GM18519 (cell line): ENCODE data around the gene SLC17A4.

Experiments used
- ATAC-seq: cut with Tn5 transposase; IDR thresholded peaks from one replicate; pipeline ENCODE4 v1.9.1; 2021; ENCODE audit warnings: mild to moderate bottlenecking, moderate library complexity; ENCODE audit not compliant: unreplicated experiment, low FRiP score

Gene SLC17A4

GRCh38 chr6:25754535-25754934 is at the start of gene SLC17A4:
Gene SLC17A4 (plus strand): TSS chr6:25754742. CDS start chr6:25761963, 7,221 bp downstream.
- ATAC-seq = no peak

- ATAC-seq = no peak
These were observed 48.1 kb upstream of the SLC17A4 start for GRCh38 chr6:25706314-25707014.

- ATAC-seq = no peak
These were observed 44.8 kb upstream of the SLC17A4 start for GRCh38 chr6:25709761-25710160.

- ATAC-seq = no peak
These were observed 44.3 kb upstream of the SLC17A4 start for GRCh38 chr6:25710287-25710686.

GRCh38 chr6:25713824-25714223 is 40.7 kb upstream of the SLC17A4 start:
- no peak for ATAC-seq

- no peak for ATAC-seq
These were observed 39.8 kb upstream of the SLC17A4 start for GRCh38 chr6:25714765-25715164.

GRCh38 chr6:25715794-25716193 is 38.7 kb upstream of the SLC17A4 start:
- no peak for ATAC-seq

GRCh38 chr6:25717866-25718740 is 36.4 kb upstream of the SLC17A4 start:
- ATAC-seq = no peak

GRCh38 chr6:25726122-25726911 is 28.2 kb upstream of the SLC17A4 start:
- ATAC-seq = no peak

GRCh38 chr6:25727028-25727427 is 27.5 kb upstream of the SLC17A4 start:
- ATAC-seq = no peak

- no peak for ATAC-seq
These were observed 23.6 kb upstream of the SLC17A4 start for GRCh38 chr6:25730907-25731306.

GRCh38 chr6:25731721-25732120 is 22.8 kb upstream of the SLC17A4 start:
- no peak for ATAC-seq

GRCh38 chr6:25732468-25733198 is 21.9 kb upstream of the SLC17A4 start:
- no peak for ATAC-seq

GRCh38 chr6:25735261-25735660 is 19.3 kb upstream of the SLC17A4 start:
- no peak for ATAC-seq

- ATAC-seq = no peak
These were observed 10.7 kb upstream of the SLC17A4 start for GRCh38 chr6:25743868-25744267.

- ATAC-seq = no peak
These were observed 8.7 kb upstream of the SLC17A4 start for GRCh38 chr6:25745836-25746235.

GRCh38 chr6:25746968-25747367 is 7.6 kb upstream of the SLC17A4 start:
- ATAC-seq = no peak

GRCh38 chr6:25747477-25747876 is 7.1 kb upstream of the SLC17A4 start:
- ATAC-seq = no peak

GRCh38 chr6:25748049-25748448 is 6.5 kb upstream of the SLC17A4 start:
- no peak for ATAC-seq
